ENCODE measurements around the gene ADPRHL1. TPM values are rescaled to one million over a fixed set of nuclear protein-coding genes. Genes with fewer than 3 reads are reported as not detected.

Gene ADPRHL1
- total RNA-seq, 1 experiment from 2014 or later: 2.7 TPM

DNA sequence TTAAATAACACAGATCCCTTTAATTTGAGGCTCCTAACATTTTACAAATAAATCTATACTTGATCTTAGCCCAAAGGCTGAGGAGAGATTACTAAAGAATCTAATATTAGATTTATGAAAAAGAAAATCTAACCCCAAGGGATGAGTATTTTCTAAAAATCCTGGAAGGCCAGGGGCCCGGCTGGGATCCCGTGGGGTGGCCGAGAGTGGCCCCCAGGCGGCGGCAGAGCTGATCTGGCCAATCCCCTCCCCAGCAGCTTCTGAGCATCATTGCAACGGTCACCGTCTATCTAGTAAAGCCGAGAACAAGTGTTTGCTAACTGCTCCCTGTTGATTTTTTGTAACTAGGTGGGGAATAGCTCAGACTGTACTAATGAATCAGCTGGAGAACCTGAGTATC is 37.5 kb downstream of the ADPRHL1 start:
- Histone ChIP-seq H2BK120ac (ENCODE audit: low read depth, low read length, poor library complexity, severe bottlenecking) (no peak overlapping the region), H2AFZ (ENCODE audit: low read length) (no peak overlapping the region), H3K14ac (ENCODE audit: insufficient read depth, low read length) (no peak overlapping the region), H4K8ac (replicated peaks; ENCODE audit: insufficient read length, low read depth, low read length) (no peak overlapping the region), H4K91ac (ENCODE audit: insufficient read length, low read depth, low read length) (no peak overlapping the region), H2BK5ac (ENCODE audit: insufficient read length, low read length) (no peak overlapping the region), H3K79me2 (ENCODE audit: insufficient read depth, low read length) (no peaks in the 10 kb centered on the region), H3K23ac (ENCODE audit: insufficient read length, low read depth, low read length) (no peak overlapping the region), H3K27me3 (ENCODE audit: insufficient read depth, low read length) (no peaks in the 10 kb centered on the region), H2AK5ac (ENCODE audit: insufficient read length, low read length) (no peak overlapping the region), H3K27ac (ENCODE audit: insufficient read length, low read depth, low read length) (no peak overlapping the region), H3K79me1 (ENCODE audit: insufficient read depth, low read depth, low read length, poor library complexity, severe bottlenecking) (no peaks in the 10 kb centered on the region), H3K9me3 (ENCODE audit: control insufficient read depth, low read depth, low read length) (no peaks in the 10 kb centered on the region), H3K4me1 (ENCODE audit: insufficient read depth, low read length) (no peaks in the 10 kb centered on the region), H3K18ac (ENCODE audit: insufficient read length, low read depth, low read length) (no peak overlapping the region), H3T11ph (ENCODE audit: low read length) (no peak overlapping the region), H3K4ac (ENCODE audit: low read depth, low read length) (no peak overlapping the region), H3K23me2 (ENCODE audit: insufficient read length, low read depth, low read length, poor library complexity, severe bottlenecking) (no peaks in the 10 kb centered on the region), H2BK15ac (ENCODE audit: low read depth, low read length) (no peak overlapping the region), H4K20me1 (ENCODE audit: control insufficient read depth, insufficient read depth, insufficient read length) (no peaks in the 10 kb centered on the region), H3K56ac (ENCODE audit: insufficient read length, low read depth, low read length) (no peak overlapping the region), H3K4me2 (ENCODE audit: insufficient read depth, insufficient read length, low read length) (no peak overlapping the region), H2BK12ac (ENCODE audit: insufficient read length, low read depth, low read length) (no peak overlapping the region), H2BK20ac (ENCODE audit: low read depth, low read length, poor library complexity, severe bottlenecking) (no peak overlapping the region), H4K5ac (ENCODE audit: insufficient read length, low read depth, low read length) (no peak overlapping the region), H3K9ac (ENCODE audit: extremely low read depth, insufficient read length, low read length) (no peak overlapping the region)
- TF ChIP-seq, protein P1, sequence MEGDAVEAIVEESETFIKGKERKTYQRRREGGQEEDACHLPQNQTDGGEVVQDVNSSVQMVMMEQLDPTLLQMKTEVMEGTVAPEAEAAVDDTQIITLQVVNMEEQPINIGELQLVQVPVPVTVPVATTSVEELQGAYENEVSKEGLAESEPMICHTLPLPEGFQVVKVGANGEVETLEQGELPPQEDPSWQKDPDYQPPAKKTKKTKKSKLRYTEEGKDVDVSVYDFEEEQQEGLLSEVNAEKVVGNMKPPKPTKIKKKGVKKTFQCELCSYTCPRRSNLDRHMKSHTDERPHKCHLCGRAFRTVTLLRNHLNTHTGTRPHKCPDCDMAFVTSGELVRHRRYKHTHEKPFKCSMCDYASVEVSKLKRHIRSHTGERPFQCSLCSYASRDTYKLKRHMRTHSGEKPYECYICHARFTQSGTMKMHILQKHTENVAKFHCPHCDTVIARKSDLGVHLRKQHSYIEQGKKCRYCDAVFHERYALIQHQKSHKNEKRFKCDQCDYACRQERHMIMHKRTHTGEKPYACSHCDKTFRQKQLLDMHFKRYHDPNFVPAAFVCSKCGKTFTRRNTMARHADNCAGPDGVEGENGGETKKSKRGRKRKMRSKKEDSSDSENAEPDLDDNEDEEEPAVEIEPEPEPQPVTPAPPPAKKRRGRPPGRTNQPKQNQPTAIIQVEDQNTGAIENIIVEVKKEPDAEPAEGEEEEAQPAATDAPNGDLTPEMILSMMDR (conservative IDR thresholded peaks at IDR 0.05): 0 out of 3 replicates have a peak, but pooled peaks have one; percentile 19
- no peak for DNase-seq
- Mint-ChIP-seq H3K27me3 (ENCODE audit: low read depth) (peaks cover 6% of the 10 kb centered on the region), H3K4me1 (0 out of 4 replicates have a peak, but pooled peaks cover 0 to 9% of the 10 kb centered on the region in 2 experiments), H3K27ac (no peak overlapping the region), H3K4me3 (no peak overlapping the region), H3K36me3 (ENCODE audit: insufficient read depth in 1 of 3, low read depth in 3 of 3) (peaks cover 2 to 5% (median 2%) of the 10 kb centered on the region in 3 experiments; a peak in 5 of 7 replicates), H3K9me3 (peaks cover 2 to 4% of the 10 kb centered on the region in 2 experiments; a peak in 4 of 5 replicates)
- WGBS (ENCODE audit: extremely low coverage, insufficient read length, low lambda C conversion rate): no CpG with 5 or more reads among the region's 8 CpGs
